Glutamatergic neuron (in vitro differentiated cells): ENCODE results near the gene PHPT1. TPM values are rescaled to one million over a fixed set of nuclear protein-coding genes. Genes with fewer than 3 reads are reported as not detected.
A peak's percentile ranks its signal among the peaks of the same experiment; 100 is the strongest.

ENCODE experiments used
- DNase-seq: peaks from one replicate; pipeline ENCODE4 v3.0.0; 2022
- H3K27ac Mint-ChIP-seq: one replicate; pipeline ENCODE4 v1.8.0; 2020; ENCODE audit warnings: mild to moderate bottlenecking, mixed read lengths, inconsistent platforms; ENCODE audit not compliant: unreplicated experiment
- H3K27me3 Mint-ChIP-seq: one replicate; pipeline ENCODE4 v1.8.0; 2020; ENCODE audit warnings: mild to moderate bottlenecking, moderate library complexity, mixed read lengths, inconsistent platforms; ENCODE audit not compliant: unreplicated experiment
- H3K36me3 Mint-ChIP-seq: one replicate; pipeline ENCODE4 v1.8.0; 2020; ENCODE audit warnings: mild to moderate bottlenecking, mixed read lengths, inconsistent platforms; ENCODE audit not compliant: unreplicated experiment
- H3K4me1 Mint-ChIP-seq: one replicate; pipeline ENCODE4 v1.8.0; 2020; ENCODE audit warnings: mild to moderate bottlenecking, low read depth, mixed read lengths, inconsistent platforms; ENCODE audit not compliant: unreplicated experiment
- H3K4me3 Mint-ChIP-seq: one replicate; pipeline ENCODE4 v1.8.0; 2020; ENCODE audit warnings: mild to moderate bottlenecking, mixed read lengths, inconsistent platforms; ENCODE audit not compliant: unreplicated experiment
- H3K9me3 Mint-ChIP-seq: one replicate; pipeline ENCODE4 v1.8.0; 2020; ENCODE audit warnings: mild to moderate bottlenecking, moderate library complexity, mixed read lengths, inconsistent platforms; ENCODE audit not compliant: unreplicated experiment
- CTCF ChIP-seq: fragments of 200-600 bp; sonication (generic); IDR thresholded peaks from one replicate; pipeline ENCODE4 v1.5.0; 2021; ENCODE audit not compliant: partially characterized antibody, unreplicated experiment
- total RNA-seq: library from RNA; stranded (reverse); fragmentation: NEBNext Ultra II Directional; extraction: Animal tissue kit (Norgen Biotek cat#: 25700); gene quantifications from one replicate; pipeline ENCODE4 v1.2.1, GENCODE V29; 2021; ENCODE audit not compliant: unreplicated experiment

PHPT1 gene
- total RNA-seq, 1 donor from 2014 or later: 101 TPM

DNA sequence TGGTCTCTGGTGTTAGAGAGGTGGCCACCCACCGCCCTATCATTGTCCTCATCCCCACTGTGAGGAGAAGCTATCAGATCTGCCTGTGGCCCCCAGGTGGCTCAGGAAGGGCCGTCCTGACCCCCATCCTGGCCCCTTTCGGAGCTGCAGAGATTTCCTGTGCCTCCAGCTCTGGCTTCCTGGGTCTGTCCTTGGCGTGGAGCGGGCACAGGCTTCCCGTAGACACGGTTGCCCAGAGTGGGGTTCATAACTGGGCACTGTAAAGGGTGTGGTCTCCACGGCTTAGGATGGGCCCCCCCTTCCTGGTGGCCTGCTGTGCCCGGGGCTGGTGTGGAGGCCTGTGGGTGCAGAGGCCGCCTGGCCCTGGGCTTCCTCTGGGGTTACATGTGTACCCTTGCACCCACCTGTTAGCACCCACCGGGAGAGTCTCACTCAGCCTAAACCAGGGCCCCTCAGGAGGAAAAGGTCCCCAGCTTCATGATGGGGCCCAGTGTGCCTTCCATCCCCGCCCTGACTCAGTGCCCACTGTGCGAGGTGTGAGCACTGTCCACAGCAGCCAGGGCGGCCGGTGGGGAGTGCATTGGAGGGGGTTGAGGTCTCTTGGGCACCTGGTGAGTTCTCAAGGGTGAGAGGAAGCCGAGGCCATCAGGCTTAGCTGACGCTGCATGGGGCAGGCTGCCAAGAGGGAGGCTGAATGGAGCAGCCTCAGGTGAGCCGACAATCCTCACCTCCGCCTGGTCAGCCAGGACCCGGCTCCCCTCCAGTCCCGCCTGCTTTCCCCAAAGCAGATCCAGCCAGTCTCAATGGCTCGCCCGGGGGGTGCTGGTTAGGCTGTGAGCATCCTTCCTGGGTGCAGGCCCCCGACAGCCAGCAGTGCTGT is 22.3 kb upstream of the PHPT1 start:
- Mint-ChIP-seq H3K36me3 (no peaks in the 10 kb centered on the region), H3K27me3 (peaks cover 7% of the 10 kb centered on the region), H3K27ac (no peak overlapping the region), H3K4me3 (no peak overlapping the region), H3K9me3 (peaks cover 6% of the 10 kb centered on the region), H3K4me1 (peaks cover 9% of the 10 kb centered on the region)
- DNase-seq: peak; percentile 12
- TF ChIP-seq CTCF: no peak

DNA sequence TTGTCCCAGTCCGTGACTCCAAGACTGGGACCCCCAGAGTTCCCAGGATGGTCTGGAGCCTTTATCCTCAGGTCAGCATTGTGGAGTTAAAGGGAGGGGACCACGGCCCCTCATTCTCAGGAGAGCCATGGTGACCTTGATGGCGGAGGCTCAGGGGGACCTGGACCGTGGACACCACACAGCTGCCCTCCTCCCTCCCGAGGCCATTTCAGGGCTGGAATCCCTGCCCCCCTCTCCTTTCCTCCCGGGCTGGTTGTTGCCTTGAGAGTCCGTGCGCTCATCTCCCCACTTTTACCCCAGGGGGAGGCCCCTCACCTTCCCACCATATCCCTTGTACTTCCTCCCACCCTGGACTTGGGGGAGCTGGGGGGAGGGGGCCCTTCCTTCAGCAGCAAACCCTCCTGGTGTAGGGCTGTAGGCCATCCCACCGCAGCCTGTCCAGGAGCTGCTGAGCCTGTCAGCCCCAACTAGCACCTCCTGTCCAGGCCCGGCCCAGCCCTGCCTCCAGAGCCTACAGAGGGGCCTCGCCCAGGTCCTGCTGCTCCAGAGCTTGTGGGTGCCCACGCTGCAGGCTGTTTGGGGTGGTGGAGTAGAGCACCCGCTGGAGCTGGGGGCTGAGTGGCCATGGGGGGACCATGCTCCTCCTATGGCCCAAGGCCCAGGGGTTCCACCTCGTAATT is 21.3 kb upstream of the PHPT1 start:
- Mint-ChIP-seq H3K4me1 (peaks cover 9% of the 10 kb centered on the region), H3K9me3 (peaks cover 8% of the 10 kb centered on the region), H3K36me3 (no peaks in the 10 kb centered on the region), H3K4me3 (no peak overlapping the region), H3K27me3 (peaks cover 10% of the 10 kb centered on the region), H3K27ac (no peak overlapping the region)
- TF ChIP-seq CTCF: no peak
- DNase-seq: peak; percentile 13

DNA sequence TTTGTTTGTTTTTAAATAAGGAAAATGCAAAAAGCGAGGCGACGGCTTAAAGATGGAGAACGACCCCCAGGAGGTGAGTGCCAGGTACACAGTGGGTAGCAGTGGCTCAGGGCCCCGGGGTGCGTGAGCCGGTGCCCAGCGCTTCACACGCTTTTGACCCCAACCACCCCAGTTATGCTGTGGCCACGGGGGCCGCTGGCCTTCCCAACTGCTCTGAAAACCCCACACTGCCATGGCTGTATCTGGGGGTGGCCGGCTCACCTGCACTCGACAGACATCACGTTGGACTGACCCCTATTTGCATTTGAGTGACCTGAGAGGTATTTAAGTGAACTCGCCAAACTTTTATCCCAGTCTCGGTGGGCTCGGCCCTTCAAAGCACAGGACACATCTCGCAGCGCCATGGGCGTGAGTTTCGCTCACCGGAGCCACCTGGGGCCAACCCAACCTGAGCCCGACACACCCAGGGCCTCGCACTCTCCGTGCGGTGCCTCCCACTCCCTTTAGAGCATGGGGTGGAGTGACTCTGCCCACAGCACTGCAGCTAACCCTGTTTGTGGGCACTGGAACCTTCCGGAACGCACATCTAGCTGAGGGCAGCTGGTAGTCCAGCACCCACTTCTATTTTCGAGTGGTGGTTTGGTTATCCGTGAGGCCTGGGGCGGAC is 20.6 kb upstream of the PHPT1 start:
- no peaks in the 10 kb centered on the region for H3K36me3 Mint-ChIP-seq
- DNase-seq: no peak
- H3K9me3 Mint-ChIP-seq: peaks cover 8% of the 10 kb centered on the region
- H3K4me1 Mint-ChIP-seq: peaks cover 4% of the 10 kb centered on the region
- H3K27me3 Mint-ChIP-seq: peaks cover 11% of the 10 kb centered on the region
- no peak overlapping the region for H3K4me3 Mint-ChIP-seq
- no peak overlapping the region for H3K27ac Mint-ChIP-seq
- no peak for TF ChIP-seq CTCF

DNA sequence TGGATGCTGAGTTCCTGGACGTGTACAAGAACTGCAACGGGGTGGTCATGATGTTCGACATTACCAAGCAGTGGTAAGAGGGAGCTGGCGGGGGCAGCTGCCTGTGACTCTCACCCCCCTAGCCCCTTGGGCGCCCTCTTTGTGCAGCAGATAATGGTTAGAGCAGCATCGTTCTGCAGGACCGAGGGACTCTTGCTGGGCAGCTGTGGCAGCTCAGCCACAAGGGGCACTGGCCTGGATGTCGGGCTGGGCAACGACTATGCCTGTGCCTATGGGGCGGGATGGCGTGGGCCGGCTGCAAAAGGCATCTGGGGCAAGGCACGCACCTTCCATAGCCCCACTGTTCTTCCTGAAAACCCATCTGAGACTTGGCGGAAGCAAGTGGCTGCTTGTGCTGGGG is 19.8 kb upstream of the PHPT1 start:
- Mint-ChIP-seq H3K9me3 (peaks cover 12% of the 10 kb centered on the region), H3K27ac (no peak overlapping the region), H3K36me3 (no peaks in the 10 kb centered on the region), H3K27me3 (peaks cover 17% of the 10 kb centered on the region), H3K4me1 (peaks cover 5% of the 10 kb centered on the region), H3K4me3 (no peak overlapping the region)
- TF ChIP-seq CTCF: no peak
- DNase-seq: no peak
